Stimulated activated CD8-positive, alpha-beta memory T cell treated with anti-CD3 and anti-CD28 coated beads, Interleukin-12 subunit alpha, Interleukin-12 subunit beta, amount 100 ng/mL, for 4 hours (primary cell): ENCODE results near the gene SLC25A18.
"Not testable (repeated sequence)": the region's sequence is repeated elsewhere in the genome, so short reads cannot be mapped to it uniquely, and the experiment has no call there.

Experiments
- DNase-seq: peaks from one replicate; pipeline ENCODE4 v3.0.0-alpha.2; 2020; ENCODE audit warnings: low read depth

SLC25A18 gene, protein sequence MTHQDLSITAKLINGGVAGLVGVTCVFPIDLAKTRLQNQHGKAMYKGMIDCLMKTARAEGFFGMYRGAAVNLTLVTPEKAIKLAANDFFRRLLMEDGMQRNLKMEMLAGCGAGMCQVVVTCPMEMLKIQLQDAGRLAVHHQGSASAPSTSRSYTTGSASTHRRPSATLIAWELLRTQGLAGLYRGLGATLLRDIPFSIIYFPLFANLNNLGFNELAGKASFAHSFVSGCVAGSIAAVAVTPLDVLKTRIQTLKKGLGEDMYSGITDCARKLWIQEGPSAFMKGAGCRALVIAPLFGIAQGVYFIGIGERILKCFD

DNA sequence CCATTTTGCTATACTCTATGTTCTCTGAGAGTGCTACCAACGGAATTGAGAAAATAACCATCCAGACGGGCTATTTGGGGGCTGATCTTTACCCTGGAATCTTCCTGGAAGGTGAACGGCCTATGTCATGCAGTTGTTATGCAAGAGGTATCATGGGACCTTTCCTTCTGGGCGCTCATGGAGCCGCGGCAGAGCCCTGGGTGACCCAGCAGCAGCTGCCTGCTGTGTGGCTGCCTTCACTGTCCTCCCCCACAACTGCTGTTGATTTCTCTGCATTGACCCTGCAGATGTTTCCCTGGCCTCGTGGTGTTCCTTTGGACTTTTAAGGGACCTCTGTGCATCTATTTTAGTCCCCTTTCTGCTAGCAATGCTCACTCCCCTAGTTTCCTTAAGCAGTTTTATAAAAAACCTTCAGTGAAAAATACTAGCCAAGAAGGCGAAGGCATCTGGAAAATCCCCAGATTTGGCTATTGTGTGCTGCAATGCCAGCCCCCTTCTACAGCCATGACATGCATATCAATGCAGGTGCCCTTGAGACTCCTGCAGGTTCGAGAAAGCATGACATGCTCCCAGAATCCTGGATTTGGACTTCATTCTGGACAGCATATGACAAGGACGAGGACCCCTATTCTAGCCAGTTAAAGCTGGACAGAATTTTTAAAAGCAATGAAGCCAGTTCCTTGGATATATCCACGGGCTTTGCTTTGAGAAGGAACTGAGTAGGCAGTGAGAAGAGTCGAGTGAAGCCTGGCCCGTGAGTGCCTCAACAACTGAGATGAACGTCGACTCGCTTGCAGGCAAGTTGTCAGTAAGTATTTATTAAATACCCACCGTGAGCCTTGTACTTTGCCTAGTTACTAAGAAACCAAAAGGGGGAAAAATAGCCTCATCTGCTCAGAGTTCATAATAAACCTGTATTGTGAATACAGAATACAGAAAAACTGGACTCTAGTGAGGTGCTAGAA lies at the start of gene SLC25A18:
Gene SLC25A18 (plus strand): TSS at position 593 of the 965 bp plus-strand sequence. CDS start 16,447 bp downstream, outside the sequence.
- DNase-seq = no peak

DNA sequence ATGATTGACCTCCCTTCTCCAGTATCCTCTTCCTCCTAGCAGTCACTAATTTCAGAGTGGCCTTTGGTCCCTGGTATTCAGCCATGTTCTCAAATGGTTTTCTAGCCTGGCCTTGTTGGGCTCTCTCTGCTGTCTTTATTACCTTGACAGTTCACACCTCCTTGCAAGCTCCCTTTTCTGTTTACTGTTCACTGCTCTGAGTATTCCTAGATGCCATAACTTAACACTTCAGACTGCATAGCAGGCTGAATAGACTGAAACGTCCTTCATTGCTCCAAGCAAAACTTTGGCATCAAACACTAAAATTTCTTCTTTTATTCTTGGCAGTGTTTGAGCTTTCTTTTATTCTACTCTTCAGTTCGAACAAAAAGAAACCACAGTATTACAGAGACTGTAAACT lies 49.7 kb upstream of the SLC25A18 start:
- DNase-seq = no peak

DNA sequence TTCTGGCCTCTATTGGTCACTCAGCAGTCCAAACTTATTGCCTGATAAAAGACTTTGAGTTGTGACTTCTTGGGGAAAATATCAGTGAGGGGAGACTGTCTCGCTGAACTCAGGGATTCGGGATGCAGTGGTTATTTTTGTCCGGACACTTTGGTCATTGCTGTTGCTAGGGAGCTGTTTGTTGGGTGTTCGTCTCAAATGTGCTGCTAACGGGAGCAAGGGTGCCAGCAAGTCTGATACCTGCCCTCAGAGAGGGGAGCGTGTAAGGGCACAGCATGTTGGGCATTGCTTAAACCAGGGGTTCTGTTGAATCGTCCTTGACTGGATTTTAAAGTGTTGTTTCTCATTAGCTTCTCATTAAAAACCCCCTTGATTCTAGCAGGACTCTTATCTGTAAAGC lies 49.2 kb upstream of the SLC25A18 start:
- DNase-seq = no peak

DNA sequence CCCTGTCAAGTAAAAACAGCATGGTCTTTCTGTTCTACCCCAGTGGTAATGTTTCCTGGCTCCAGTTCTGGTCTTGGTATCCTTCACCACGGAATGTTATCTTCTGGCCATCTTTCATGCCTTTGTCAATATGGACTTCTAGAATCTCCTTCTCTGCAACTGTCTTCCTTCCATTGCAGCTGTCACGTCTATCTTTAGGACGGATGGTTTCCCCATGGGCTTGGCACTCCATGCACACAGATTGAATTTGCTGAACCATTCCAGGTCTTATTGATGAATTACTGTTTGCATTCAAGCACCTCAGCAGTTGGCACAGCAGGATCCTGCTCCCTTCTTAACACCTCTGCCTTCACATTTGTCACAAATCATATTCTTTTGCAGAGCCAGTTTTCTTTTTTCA lies 44.9 kb upstream of the SLC25A18 start:
- DNase-seq = no peak

DNA sequence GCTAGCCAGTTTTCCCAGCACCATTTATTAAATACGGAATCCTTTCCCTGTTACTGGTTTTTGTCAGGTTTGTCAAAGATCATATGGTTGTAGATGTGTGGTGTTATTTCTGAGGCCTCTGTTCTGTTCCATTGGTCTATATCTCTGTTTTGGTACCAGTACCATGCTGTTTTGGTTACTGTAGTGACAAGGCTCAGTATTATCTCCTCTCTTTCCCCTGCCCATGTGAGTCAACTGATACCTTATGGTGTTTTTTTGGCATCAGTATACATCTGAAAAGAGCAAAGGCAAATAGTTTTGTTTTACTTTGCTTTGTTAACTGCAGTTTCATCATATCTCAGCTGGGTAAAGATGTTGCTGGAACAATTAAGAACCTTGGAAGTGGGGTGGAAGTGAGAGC lies 41.3 kb upstream of the SLC25A18 start:
- DNase-seq = not testable (repeated sequence)

DNA sequence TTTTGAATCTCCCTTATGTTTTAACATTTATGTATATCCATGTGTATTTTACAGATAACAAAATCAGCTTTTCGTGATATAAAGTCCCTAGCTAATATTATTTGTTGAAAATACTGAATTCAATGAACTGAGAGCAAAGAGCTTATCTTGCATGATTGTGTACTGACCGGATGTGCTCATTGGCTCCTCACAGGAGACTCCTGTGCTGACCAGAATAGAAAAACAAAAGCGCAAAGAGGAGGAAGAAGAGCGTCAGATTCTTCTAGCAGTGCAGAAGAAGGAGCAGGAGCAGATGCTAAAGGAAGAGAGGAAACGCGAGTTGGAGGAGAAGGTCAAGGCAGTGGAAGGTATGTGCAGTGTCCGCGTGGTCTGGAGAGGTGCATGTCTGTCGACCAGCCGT lies 39.4 kb upstream of the SLC25A18 start:
- no peak for DNase-seq

DNA sequence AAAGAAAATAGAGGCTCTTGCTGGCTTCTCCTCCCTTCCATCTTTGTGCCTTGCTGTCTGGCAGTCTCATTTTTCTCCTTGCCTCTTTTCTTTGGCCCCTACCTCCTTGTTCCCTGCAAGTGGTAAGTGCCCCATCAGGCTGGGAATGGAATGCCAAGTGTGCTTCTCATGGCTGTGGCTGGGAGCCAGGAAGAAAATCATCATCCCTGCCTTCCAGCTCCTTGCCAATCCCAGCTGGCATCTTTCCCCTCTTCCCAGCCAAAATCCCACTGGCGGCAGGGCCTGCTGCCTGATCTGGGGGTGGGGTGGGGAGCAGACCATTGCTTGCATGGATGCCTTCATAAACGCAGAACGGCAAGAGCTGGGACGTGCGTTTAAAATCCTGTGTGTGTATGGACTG lies 27.0 kb upstream of the SLC25A18 start:
- no peak for DNase-seq

DNA sequence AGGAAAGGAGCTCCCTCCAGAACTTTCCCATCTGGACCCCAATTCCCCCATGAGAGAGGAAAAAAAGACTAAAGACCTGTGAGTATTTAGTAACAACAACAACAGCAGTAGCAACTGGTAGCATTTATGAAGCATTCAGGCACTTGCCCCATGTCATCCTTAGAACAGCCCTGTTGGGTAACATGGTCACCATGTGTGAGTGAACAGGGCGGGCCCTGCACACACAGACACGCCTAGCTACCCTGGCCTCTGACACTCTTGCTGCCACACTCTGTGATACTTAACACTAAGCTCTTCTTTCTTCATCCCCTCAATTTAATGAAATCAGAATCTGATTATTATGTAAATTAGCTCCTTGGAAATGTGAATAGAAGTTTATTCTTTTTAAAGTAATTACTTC lies 26.1 kb upstream of the SLC25A18 start:
- DNase-seq = no peak

DNA sequence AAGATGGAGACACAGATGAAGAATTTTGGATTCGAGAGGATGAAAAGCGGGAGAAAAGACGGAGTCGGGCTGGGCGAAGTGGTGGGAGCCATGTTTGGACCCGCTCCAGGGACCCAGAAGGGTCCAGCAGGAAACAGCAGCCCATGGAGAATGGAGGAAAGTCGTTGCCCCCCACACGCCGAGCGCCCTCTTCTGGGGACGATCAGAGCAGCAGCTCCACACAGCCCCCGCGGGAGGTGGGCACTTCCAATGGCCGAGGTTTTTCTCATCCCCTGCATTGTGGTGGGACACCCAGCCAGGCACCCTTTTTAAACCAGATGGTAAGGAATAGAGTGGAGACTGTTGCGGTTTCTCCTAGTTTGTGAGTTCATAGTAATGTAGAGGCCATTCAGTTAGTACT lies 22.8 kb upstream of the SLC25A18 start:
- no peak for DNase-seq

DNA sequence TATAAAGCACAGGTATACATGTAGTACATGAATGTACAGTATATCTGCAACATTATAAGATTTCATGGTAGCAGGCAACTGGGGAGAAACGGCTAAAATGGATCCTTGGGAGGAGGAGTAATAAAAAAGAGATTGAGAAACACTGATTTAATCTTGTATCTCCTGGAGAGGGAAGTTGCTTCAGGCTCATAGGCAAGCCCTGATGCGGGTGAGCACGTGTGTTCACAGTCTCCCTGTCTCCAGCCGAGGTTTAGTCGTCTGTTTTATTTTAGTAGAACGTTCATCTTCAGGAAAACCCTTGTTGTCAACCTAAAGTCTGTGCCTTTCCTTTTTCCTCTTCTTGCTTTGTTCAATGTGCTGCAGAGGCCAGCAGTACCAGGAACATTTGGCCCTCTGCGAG lies 21.8 kb upstream of the SLC25A18 start:
- DNase-seq = no peak

DNA sequence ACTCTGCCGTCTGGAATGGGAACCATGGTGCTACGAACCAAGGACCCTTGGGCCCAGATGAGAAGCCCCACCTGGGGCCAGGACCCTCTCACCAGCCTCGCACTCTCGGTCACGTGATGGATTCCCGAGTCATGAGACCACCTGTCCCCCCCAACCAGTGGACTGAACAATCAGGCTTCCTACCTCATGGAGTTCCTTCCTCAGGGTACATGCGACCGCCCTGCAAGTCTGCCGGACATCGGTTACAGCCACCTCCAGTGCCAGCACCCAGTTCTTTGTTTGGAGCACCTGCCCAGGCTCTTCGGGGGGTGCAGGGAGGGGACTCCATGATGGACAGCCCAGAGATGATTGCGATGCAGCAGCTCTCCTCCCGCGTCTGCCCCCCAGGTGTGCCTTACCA lies 20.8 kb upstream of the SLC25A18 start:
- no peak for DNase-seq

DNA sequence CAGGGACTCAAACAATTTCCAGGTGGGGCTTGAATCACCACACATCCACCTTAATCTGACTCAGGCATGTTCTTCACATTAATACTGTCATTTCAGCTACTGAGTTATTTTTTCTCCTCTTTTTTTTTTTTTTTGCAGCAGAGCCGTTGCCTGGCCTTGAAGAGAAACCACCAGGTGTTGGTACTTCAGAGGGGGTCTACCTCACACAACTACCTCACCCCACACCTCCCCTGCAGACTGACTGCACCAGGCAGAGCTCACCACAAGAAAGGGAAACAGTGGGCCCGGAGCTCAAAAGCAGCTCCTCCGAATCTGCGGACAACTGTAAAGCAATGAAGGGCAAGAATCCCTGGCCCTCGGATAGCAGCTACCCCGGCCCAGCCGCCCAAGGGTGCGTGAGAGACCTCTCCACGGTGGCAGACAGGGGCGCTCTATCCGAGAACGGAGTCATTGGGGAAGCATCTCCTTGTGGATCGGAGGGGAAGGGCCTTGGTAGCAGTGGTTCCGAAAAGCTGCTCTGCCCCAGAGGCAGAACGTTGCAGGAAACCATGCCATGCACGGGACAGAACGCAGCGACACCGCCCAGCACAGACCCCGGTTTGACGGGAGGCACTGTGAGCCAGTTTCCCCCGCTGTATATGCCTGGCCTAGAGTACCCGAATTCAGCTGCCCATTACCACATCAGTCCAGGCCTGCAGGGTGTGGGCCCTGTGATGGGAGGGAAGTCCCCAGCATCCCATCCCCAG lies 15.1 kb upstream of the SLC25A18 start:
- no peak for DNase-seq

DNA sequence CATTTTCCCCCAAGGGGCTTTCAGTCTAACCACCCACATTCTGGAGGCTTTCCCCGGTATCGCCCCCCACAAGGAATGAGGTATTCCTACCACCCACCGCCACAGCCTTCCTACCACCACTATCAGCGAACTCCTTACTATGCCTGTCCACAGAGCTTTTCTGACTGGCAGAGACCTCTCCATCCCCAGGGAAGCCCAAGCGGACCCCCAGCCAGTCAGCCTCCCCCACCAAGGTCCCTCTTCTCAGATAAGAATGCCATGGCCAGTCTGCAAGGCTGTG lies 14.6 kb upstream of the SLC25A18 start:
- no peak for DNase-seq

DNA sequence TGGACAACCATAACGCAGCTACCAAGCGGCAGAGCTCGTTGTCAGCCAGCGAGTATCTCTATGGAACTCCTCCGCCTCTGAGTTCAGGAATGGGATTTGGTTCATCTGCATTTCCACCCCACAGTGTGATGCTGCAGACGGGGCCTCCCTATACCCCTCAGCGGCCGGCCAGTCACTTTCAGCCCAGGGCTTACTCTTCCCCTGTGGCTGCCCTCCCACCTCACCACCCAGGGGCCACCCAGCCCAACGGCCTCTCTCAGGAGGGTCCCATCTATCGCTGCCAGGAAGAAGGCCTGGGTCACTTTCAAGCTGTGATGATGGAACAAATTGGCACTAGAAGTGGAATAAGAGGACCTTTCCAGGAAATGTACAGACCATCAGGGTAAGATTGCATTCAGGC lies 14.1 kb upstream of the SLC25A18 start:
- no peak for DNase-seq

DNA sequence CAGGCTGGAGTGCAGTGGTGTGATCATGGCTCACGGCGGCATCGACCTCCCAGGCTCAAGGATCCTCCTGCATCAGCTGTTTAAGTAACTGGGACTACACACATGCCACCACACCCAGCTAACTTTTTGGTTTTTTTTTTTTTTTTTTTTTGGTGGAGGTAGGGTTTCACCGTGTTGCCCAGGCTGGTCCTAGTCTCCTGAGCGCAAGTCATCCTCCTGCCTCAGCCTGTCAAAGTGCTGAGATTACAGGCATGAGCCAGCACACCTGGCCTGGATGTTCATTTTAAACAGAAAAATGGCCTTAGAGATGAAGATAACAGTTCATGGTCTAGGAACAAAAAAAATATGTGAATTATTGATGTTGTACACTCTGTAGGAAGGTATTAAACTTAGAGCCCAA lies 13.6 kb upstream of the SLC25A18 start:
- DNase-seq = no peak

DNA sequence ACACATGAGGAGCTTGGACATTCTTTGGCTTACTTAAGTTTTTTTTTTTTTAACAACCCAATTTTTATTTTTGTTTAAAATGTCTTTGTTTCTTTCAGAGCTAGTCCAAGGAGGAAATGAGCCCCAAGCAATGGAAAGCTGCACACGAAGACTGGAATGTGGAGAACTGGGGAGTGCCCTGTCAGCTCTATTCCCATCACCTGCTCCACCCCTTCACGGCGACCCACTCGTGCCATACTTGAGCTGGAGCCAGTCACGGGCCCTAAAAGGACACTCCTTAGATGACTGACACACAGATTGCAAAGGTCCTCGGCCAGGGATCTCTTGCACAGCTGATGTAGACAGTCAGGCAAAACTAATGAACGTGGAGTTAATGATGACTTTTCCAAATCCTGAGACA lies 10.6 kb upstream of the SLC25A18 start:
- DNase-seq = no peak

DNA sequence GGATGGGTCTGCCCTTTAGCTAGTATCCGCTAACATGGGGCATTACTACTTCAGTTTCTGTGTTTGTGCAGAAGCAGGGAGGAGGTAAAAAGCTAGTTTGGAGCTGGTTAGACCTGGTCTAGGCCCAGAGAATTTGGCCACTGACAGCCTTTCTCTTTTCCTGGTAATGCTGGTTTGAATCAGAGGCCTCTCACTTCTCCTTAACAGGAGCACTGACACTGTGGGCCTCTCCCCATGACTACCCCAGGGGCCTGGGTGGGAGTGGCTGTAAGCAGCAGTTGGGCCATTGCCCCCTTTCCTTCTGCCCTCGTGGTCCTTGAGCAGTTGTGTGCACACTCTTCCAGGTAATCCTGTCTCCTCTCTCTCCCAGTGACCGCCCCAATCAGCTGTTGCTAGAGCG lies 8.5 kb upstream of the SLC25A18 start:
- no peak for DNase-seq

DNA sequence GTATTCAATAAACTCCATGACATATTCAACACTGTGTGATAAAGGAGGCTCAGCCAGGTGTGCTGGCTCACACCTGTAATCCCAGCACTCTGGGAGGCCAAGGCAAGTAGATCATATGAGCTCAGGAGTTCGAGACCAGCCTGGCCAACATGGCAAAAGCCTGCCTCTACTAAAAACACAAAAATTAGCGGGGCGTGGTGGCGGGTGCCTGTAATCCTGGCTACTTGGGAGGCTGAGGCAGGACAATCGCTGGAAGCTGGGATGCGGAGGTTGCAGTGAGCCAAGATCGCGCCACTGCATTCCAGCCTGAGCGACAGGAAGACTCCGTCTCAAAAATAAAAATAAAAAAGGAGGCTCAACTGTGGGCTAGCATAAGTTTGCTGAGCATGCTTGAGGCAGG lies 4.1 kb upstream of the SLC25A18 start:
- DNase-seq = no peak

DNA sequence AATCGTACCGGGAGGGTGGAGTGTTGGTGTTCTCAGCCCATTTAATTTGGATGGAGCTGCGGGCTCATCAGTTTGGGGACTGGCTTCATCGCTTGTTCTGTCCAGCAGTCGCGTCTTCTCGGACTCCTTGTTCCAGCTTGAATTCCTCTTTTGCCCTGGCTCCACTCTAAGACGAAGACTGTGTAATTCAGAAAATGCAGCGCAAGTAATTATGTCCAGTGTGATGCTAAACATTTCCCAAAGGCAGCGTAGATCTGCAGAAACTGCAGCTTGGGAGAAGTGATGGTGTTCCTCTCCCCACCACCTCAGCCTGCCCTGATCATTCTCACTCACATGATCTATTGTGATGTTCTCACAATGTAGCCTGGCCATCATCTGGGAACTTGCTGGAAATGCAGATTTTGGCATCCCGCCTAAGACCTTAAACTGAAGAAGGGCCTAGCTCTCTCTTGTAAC lies 666 bp downstream of the SLC25A18 start:
- DNase-seq = no peak

DNA sequence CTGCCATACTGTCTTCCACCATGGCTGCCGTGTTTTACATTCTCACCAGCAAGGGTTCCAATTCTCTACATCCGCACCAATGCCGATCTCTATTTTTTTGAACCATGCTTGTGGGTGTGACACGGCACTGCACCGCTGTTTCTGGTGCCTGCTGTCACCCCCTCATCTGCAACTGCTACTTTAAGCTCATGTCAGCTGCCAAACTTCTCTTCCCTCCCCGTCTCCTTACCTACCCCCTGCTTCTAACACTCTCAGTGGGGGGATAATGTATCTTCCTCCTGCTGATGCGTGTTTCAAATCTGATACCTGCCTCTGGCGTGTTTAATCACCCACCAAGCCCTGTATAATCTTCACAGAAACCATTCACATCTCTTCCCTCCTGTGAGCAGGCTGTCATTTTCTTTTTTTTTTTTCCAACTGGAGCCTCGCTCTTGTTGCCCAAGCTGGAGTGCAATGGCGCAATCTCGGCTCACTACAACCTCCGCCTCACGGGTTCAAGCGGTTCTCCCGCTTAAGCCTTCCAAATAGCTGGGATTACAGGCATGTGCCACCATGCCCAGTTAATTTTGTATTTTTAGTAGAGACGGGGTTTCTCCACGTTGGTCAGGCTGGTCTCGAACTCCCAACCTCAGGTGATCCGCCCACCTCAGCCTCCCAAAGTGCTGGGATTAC lies 2.9 kb downstream of the SLC25A18 start:
- DNase-seq = not testable (repeated sequence)

DNA sequence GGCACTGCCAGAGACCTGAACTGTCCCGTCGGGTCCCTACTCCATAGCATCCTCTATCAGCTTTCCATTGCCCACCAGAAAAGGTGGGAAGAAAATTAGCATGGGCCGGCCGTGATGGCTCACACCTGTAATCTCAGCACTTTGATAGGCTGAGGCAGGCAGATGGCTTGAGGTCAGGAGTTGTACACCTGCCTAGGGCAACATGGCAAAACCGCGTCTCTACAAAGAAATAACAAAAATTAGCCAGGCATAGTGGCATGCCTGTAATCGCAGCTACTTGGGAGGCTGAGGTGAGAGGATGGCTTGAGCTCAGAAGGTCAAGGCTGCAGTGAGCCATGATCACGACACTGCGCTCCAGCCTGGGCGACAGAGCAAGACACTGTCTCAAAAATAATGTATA lies 3.5 kb downstream of the SLC25A18 start:
- DNase-seq = no peak

DNA sequence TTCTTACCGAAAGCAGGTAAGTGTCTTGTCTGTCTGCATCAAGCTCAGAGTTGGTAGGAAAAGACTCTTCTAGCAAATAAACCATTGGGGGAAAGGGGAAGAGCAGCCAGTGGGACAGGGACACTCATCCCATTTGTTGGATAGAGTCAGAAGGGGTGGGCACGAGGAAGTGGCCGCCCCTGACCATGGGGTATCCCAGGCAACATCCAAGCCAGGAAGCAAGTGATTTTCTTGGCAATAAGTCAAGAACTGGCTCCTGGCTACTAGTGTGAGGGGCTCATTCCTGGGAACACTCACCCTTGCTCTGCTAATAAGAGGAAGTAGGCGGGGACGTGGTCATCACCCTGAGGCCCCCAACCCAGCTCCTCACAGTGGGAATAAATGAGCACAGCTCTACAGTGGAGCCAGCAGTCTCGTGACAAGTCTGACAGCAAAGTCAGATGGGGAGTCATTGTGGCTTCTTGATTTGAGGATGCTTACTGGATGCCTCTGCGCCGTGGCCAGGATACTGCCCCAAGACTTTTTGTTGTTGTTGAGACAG lies 6.7 kb downstream of the SLC25A18 start:
- DNase-seq = no peak
